CD4-positive, alpha-beta memory T cell (primary cell): Measurements from ENCODE around the gene TPMT. TPM values are rescaled to one million over a fixed set of nuclear protein-coding genes. Genes with fewer than 3 reads are reported as not detected.
"Not testable (repeated sequence)": the region's sequence is repeated elsewhere in the genome, so short reads cannot be mapped to it uniquely, and the experiment has no call there.

Experiments
- CTCF ChIA-PET: fragments of 350-600 bp; sonication (Branson Sonifier 250); formaldehyde crosslinking; loops from one replicate; lab custom pipeline; 2021; ENCODE audit warnings: inconsistent platforms; ENCODE audit not compliant: partially characterized antibody; lab: Charles Lee
- POLR2A ChIA-PET: fragments of 350-600 bp; sonication (Branson Sonifier 250); formaldehyde crosslinking; loops from one replicate; lab custom pipeline; 2021; ENCODE audit not compliant: partially characterized antibody; lab: Charles Lee
- DNase-seq, 5 donors: peaks; one replicate each; pipeline versions ENCODE4 v3.0.0 to v3.0.0-alpha.2; 2020 to 2022; ENCODE audit warnings: mixed read lengths in 1 of 5
- H3K27ac ChIP-seq: one replicate; pipeline ENCODE4 v1.7.0; 2013; ENCODE audit warnings: low read depth, low read length
- H3K27me3 ChIP-seq: 2 replicates; pipeline ENCODE4 v1.7.0; 2013; ENCODE audit warnings: mild to moderate bottlenecking, low read length, moderate library complexity; ENCODE audit not compliant: insufficient read depth
- H3K36me3 ChIP-seq: 2 replicates; pipeline ENCODE4 v1.7.0; 2013; ENCODE audit warnings: mild to moderate bottlenecking, low read length, moderate library complexity; ENCODE audit not compliant: insufficient read depth
- H3K4me1 ChIP-seq: 2 replicates; pipeline ENCODE4 v1.7.0; 2013; ENCODE audit warnings: mild to moderate bottlenecking, low read length, moderate library complexity; ENCODE audit not compliant: insufficient read depth
- H3K4me3 ChIP-seq, 2 donors: one replicate each; pipeline ENCODE4 v1.7.0; 2013; ENCODE audit warnings: low read length in 2 of 2, mild to moderate bottlenecking in 1 of 2
- H3K9me3 ChIP-seq, 2 donors: one replicate each; pipeline ENCODE4 v1.7.0; 2013; ENCODE audit warnings: low read length in 2 of 2, control low read depth in 1 of 2; ENCODE audit not compliant: control insufficient read depth in 1 of 2
- H3K27ac Mint-ChIP-seq, 7 donors: one replicate each; pipeline ENCODE4 v1.8.0; 2020 to 2021; ENCODE audit warnings: mixed read lengths in 7 of 7, mild to moderate bottlenecking in 6 of 7, inconsistent platforms in 3 of 7, moderate library complexity in 3 of 7
- H3K27me3 Mint-ChIP-seq, 2 donors: one replicate each; pipeline ENCODE4 v1.8.0; 2020 to 2021; ENCODE audit warnings: mixed read lengths in 2 of 2
- H3K36me3 Mint-ChIP-seq, 2 donors: one replicate each; pipeline ENCODE4 v1.8.0; 2020 to 2021; ENCODE audit warnings: mixed read lengths in 2 of 2, inconsistent platforms in 1 of 2, mild to moderate bottlenecking in 1 of 2
- H3K4me1 Mint-ChIP-seq, 4 donors: one replicate each; pipeline ENCODE4 v1.8.0; 2020 to 2021; ENCODE audit warnings: mixed read lengths in 4 of 4, mild to moderate bottlenecking in 1 of 4
- H3K4me3 Mint-ChIP-seq, 8 donors: one replicate each; pipeline ENCODE4 v1.8.0; 2020 to 2021; ENCODE audit warnings: mixed read lengths in 8 of 8, mild to moderate bottlenecking in 7 of 8, moderate library complexity in 6 of 8, inconsistent platforms in 3 of 8
- H3K9me3 Mint-ChIP-seq, 8 donors: one replicate each; pipeline ENCODE4 v1.8.0; 2020 to 2021; ENCODE audit warnings: mixed read lengths in 8 of 8, mild to moderate bottlenecking in 5 of 8, inconsistent platforms in 3 of 8, moderate library complexity in 1 of 8
- intact Hi-C: fragments of 100-400 bp; cut with micrococcal nuclease; formaldehyde crosslinking; loops from one replicate; pipeline ENCODE4 v1.15.1; 2023
- polyA plus RNA-seq, 2 donors: library from polyadenylated mRNA; unstranded; fragments of 300-500 nt; fragmentation: Illumina TruSeq; gene quantifications; one replicate each; pipeline ENCODE4 v1.2.3, GENCODE V29; 2021
- total RNA-seq, 2 experiments: library from RNA; stranded (reverse); gene quantifications; one replicate each; pipeline ENCODE4 v1.2.3, GENCODE V29; 2021

TPMT gene
- total and polyA plus RNA-seq, 4 experiments from 2014 or later = 6.4 to 18.3 (median 8.8) TPM

GRCh38 chr6:18155864-18156421 lies 1.1 kb upstream of the TPMT start:
- intact Hi-C loops = loop anchor here (1.0 to 5.0 kb wide), 5 partner anchors 107 to 1394 kb away; partner anchors contain the start of genes ATXN1, FAM8A1, NUP153 and RNF144B
- H3K27me3 Mint-ChIP-seq = no peaks in the 10 kb centered on the region
- H3K4me1 ChIP-seq = peaks cover 29% of the 10 kb centered on the region
- H3K27ac ChIP-seq = peak overlapping the region; percentile 83
- peak overlapping the region; percentile 88 to 99 (median 99) for H3K4me3 Mint-ChIP-seq
- no peaks in the 10 kb centered on the region for H3K36me3 ChIP-seq
- H3K27ac Mint-ChIP-seq = peak overlapping the region; percentile 84 to 97 (median 94)
- no peaks in the 10 kb centered on the region for H3K27me3 ChIP-seq
- peak in 1 of 5 donors; percentile 70 for DNase-seq
- H3K4me3 ChIP-seq = peak overlapping the region; percentile 92 to 98
- H3K9me3 Mint-ChIP-seq = no peaks in the 10 kb centered on the region
- peaks cover 7 to 11% of the 10 kb centered on the region in 2 donors for H3K36me3 Mint-ChIP-seq
- H3K9me3 ChIP-seq = no peaks in the 10 kb centered on the region
- POLR2A ChIA-PET = interaction anchor here (0.9 to 2.7 kb wide), 7 partner anchors 10 to 231 kb away, joined by 3 to 13 read pairs (median 5); partner anchors contain the start of genes DEK, NHLRC1 and RNF144B
- CTCF ChIA-PET = interaction anchor here (0.8 to 0.9 kb wide), 2 partner anchors 34 to 46 kb away, joined by 3 to 4 read pairs; no protein-coding TSS in a partner anchor
- peaks cover 17 to 36% (median 28%) of the 10 kb centered on the region in 4 donors for H3K4me1 Mint-ChIP-seq

- Mint-ChIP-seq H3K27me3 (no peaks in the 10 kb centered on the region), H3K4me1 (peaks cover 17 to 36% (median 28%) of the 10 kb centered on the region in 4 donors), H3K9me3 (no peaks in the 10 kb centered on the region), H3K4me3 (peak within 1 kb of the TSS; percentile 98 to 99 (median 99)), H3K36me3 (peaks cover 9 to 11% of the 10 kb centered on the region in 2 donors), H3K27ac (peak within 1 kb of the TSS; percentile 84 to 100 (median 99))
- DNase-seq = peak; percentile 98 to 100 (median 99)
- POLR2A ChIA-PET = interaction anchor here (0.6 to 2.7 kb wide), 8 partner anchors 11 to 232 kb away, joined by 4 to 13 read pairs (median 5); partner anchors contain the start of genes DEK, NHLRC1 and RNF144B
- H3K4me3 ChIP-seq = peak within 1 kb of the TSS; percentile 92 to 98
- no peaks in the 10 kb centered on the region for H3K36me3 ChIP-seq
- intact Hi-C loops = loop anchor here (1.0 to 5.0 kb wide), 5 partner anchors 108 to 1393 kb away; partner anchors contain the start of genes ATXN1, FAM8A1, NUP153 and RNF144B
- CTCF ChIA-PET = interaction anchor here (0.8 to 0.9 kb wide), 2 partner anchors 34 to 47 kb away, joined by 3 to 4 read pairs; no protein-coding TSS in a partner anchor
- no peaks in the 10 kb centered on the region for H3K27me3 ChIP-seq
- H3K9me3 ChIP-seq = no peaks in the 10 kb centered on the region
- H3K4me1 ChIP-seq = peaks cover 29% of the 10 kb centered on the region
- H3K27ac ChIP-seq = peak within 1 kb of the TSS; percentile 83
These were observed 430 bp upstream of the TPMT start, which contains the start of gene KDM1B for GRCh38 chr6:18155150-18155863. KDM1B (plus strand) TSS chr6:18155422; CDS start chr6:18159896, 4,474 bp downstream.

GRCh38 chr6:18153311-18153703 lies 1.6 kb downstream of the TPMT start:
- Mint-ChIP-seq H3K27ac (peak overlapping the region in 4 of 7 donors; percentile 14 to 73 (median 68)), H3K4me3 (peak overlapping the region in 2 of 8 donors; percentile 36 to 52), H3K27me3 (no peaks in the 10 kb centered on the region), H3K36me3 (peaks cover 11 to 19% of the 10 kb centered on the region in 2 donors), H3K9me3 (no peaks in the 10 kb centered on the region), H3K4me1 (peaks cover 18 to 36% (median 26%) of the 10 kb centered on the region in 4 donors)
- H3K36me3 ChIP-seq = peaks cover 2% of the 10 kb centered on the region
- ChIA-PET POLR2A (no interaction called here), CTCF (no interaction called here)
- no peaks in the 10 kb centered on the region for H3K9me3 ChIP-seq
- intact Hi-C loops = no loop called here
- no peak for DNase-seq
- H3K4me3 ChIP-seq = no peak overlapping the region
- no peak overlapping the region for H3K27ac ChIP-seq
- peaks cover 29% of the 10 kb centered on the region for H3K4me1 ChIP-seq
- no peaks in the 10 kb centered on the region for H3K27me3 ChIP-seq

GRCh38 chr6:18151801-18152200 lies 3.1 kb downstream of the TPMT start:
- DNase-seq = no peak
- H3K4me3 ChIP-seq = no peak overlapping the region
- H3K9me3 ChIP-seq = no peaks in the 10 kb centered on the region
- CTCF ChIA-PET = no interaction called here
- H3K27ac ChIP-seq = no peak overlapping the region
- Mint-ChIP-seq H3K4me3 (no peak overlapping the region), H3K36me3 (peaks cover 23 to 32% of the 10 kb centered on the region in 2 donors), H3K27me3 (no peaks in the 10 kb centered on the region), H3K9me3 (no peaks in the 10 kb centered on the region), H3K27ac (no peak overlapping the region), H3K4me1 (peaks cover 18 to 36% (median 26%) of the 10 kb centered on the region in 4 donors)
- H3K36me3 ChIP-seq = peaks cover 4% of the 10 kb centered on the region
- H3K27me3 ChIP-seq = no peaks in the 10 kb centered on the region
- POLR2A ChIA-PET = no interaction called here
- peaks cover 29% of the 10 kb centered on the region for H3K4me1 ChIP-seq
- intact Hi-C loops = no loop called here

GRCh38 chr6:18151391-18151790 lies 3.5 kb downstream of the TPMT start:
- Mint-ChIP-seq H3K4me1 (peaks cover 18 to 35% (median 25%) of the 10 kb centered on the region in 4 donors), H3K27ac (peak overlapping the region in 1 of 7 donors; percentile 57), H3K36me3 (peaks cover 24 to 32% of the 10 kb centered on the region in 2 donors)
- H3K27me3 ChIP-seq, H3K9me3 ChIP-seq, DNase-seq, H3K9me3 Mint-ChIP-seq, intact Hi-C loops, H3K27me3 Mint-ChIP-seq, H3K36me3 ChIP-seq, H3K4me3 Mint-ChIP-seq, POLR2A ChIA-PET, CTCF ChIA-PET, H3K27ac ChIP-seq, H3K4me3 ChIP-seq: not testable (repeated sequence)
- H3K4me1 ChIP-seq = peaks cover 26% of the 10 kb centered on the region

GRCh38 chr6:18148304-18149025 lies 6.4 kb downstream of the TPMT start:
- Histone ChIP-seq H3K27ac (no peak overlapping the region), H3K27me3 (no peaks in the 10 kb centered on the region), H3K4me1 (peaks cover 10% of the 10 kb centered on the region), H3K9me3 (no peaks in the 10 kb centered on the region), H3K4me3 (no peak overlapping the region), H3K36me3 (peaks cover 4% of the 10 kb centered on the region)
- no peaks in the 10 kb centered on the region for H3K27me3 Mint-ChIP-seq
- H3K4me3 Mint-ChIP-seq = no peak overlapping the region
- H3K27ac Mint-ChIP-seq = peak overlapping the region in 1 of 7 donors; percentile 21
- ChIA-PET POLR2A (no interaction called here), CTCF (no interaction called here)
- no peak for DNase-seq
- intact Hi-C loops = no loop called here
- H3K9me3 Mint-ChIP-seq = no peaks in the 10 kb centered on the region
- peaks cover 24 to 36% of the 10 kb centered on the region in 2 donors for H3K36me3 Mint-ChIP-seq
- peaks cover 6 to 12% (median 10%) of the 10 kb centered on the region in 4 donors for H3K4me1 Mint-ChIP-seq
